NT2/D1 (cell line): ENCODE results near the gene ITGA1.

Experiments
- DNase-seq: peaks from one replicate; pipeline ENCODE4 v3.0.0-alpha.2; 2011; ENCODE audit warnings: low read depth, low spot score
- H3K27me3 ChIP-seq: 2 replicates; pipeline ENCODE4 v1.6.0; 2011; ENCODE audit warnings: mild to moderate bottlenecking; ENCODE audit not compliant: insufficient read length, insufficient read depth
- H3K36me3 ChIP-seq: 2 replicates; pipeline ENCODE4 v1.6.1; 2011; ENCODE audit warnings: mild to moderate bottlenecking, low read length, mixed read lengths; ENCODE audit not compliant: insufficient read depth, insufficient read length
- H3K4me1 ChIP-seq: 2 replicates; pipeline ENCODE4 v1.5.1; 2011; ENCODE audit not compliant: insufficient read depth, insufficient read length
- H3K4me3 ChIP-seq: 2 replicates; pipeline ENCODE4 v1.5.1; 2011; ENCODE audit warnings: low read depth; ENCODE audit not compliant: insufficient read length
- H3K9ac ChIP-seq: 2 replicates; pipeline ENCODE4 v1.6.0; 2011; ENCODE audit warnings: low read depth; ENCODE audit not compliant: insufficient read length
- H3K9me3 ChIP-seq: 2 replicates; pipeline ENCODE4 v1.5.1; 2011; ENCODE audit warnings: mild to moderate bottlenecking, low read length; ENCODE audit not compliant: insufficient read depth
- SUZ12 ChIP-seq: IDR thresholded peaks from 2 replicates; pipeline ENCODE4 v1.6.1; 2011; ENCODE audit not compliant: insufficient read length, insufficient read depth; ENCODE audit errors: extremely low read depth
- YY1 ChIP-seq: IDR thresholded peaks from 2 replicates; pipeline ENCODE4 v1.6.1; 2011; ENCODE audit not compliant: insufficient read length, insufficient read depth
- ZNF274 ChIP-seq: IDR thresholded peaks from 2 replicates; pipeline ENCODE4 v1.6.1; 2011; ENCODE audit warnings: mild to moderate bottlenecking, low read depth, low read length

The ITGA1 gene

GRCh38 chr5:52760695-52761366, 26.9 kb upstream of the ITGA1 start:
- H3K27me3 ChIP-seq: no peaks in the 10 kb centered on the region
- DNase-seq: no peak
- H3K9ac ChIP-seq: no peak overlapping the region
- no peak overlapping the region for H3K4me3 ChIP-seq
- H3K4me1 ChIP-seq: no peaks in the 10 kb centered on the region
- no peak for TF ChIP-seq ZNF274
- TF ChIP-seq YY1: no peak
- TF ChIP-seq SUZ12: no peak
- no peaks in the 10 kb centered on the region for H3K9me3 ChIP-seq
- H3K36me3 ChIP-seq: no peaks in the 10 kb centered on the region

GRCh38 chr5:52767217-52767743, 20.4 kb upstream of the ITGA1 start:
- no peak for DNase-seq
- Histone ChIP-seq H3K4me1 (no peaks in the 10 kb centered on the region), H3K36me3 (no peaks in the 10 kb centered on the region), H3K4me3 (no peak overlapping the region), H3K27me3 (no peaks in the 10 kb centered on the region), H3K9ac (no peak overlapping the region), H3K9me3 (no peaks in the 10 kb centered on the region)
- TF ChIP-seq YY1 (no peak), ZNF274 (no peak), SUZ12 (no peak)

GRCh38 chr5:52767766-52768480, 19.8 kb upstream of the ITGA1 start:
- Histone ChIP-seq H3K9ac (no peak overlapping the region), H3K4me3 (no peak overlapping the region), H3K4me1 (no peaks in the 10 kb centered on the region), H3K9me3 (no peaks in the 10 kb centered on the region), H3K27me3 (no peaks in the 10 kb centered on the region), H3K36me3 (no peaks in the 10 kb centered on the region)
- TF ChIP-seq YY1 (no peak), ZNF274 (no peak), SUZ12 (no peak)
- no peak for DNase-seq

- TF ChIP-seq YY1: no peak
- no peak for TF ChIP-seq SUZ12
- no peaks in the 10 kb centered on the region for H3K9me3 ChIP-seq
- H3K36me3 ChIP-seq: no peaks in the 10 kb centered on the region
- no peak overlapping the region for H3K9ac ChIP-seq
- H3K4me3 ChIP-seq: no peak overlapping the region
- no peak for DNase-seq
- H3K27me3 ChIP-seq: no peaks in the 10 kb centered on the region
- H3K4me1 ChIP-seq: no peaks in the 10 kb centered on the region
These were observed 18.7 kb upstream of the ITGA1 start for GRCh38 chr5:52769061-52769460.

DNA sequence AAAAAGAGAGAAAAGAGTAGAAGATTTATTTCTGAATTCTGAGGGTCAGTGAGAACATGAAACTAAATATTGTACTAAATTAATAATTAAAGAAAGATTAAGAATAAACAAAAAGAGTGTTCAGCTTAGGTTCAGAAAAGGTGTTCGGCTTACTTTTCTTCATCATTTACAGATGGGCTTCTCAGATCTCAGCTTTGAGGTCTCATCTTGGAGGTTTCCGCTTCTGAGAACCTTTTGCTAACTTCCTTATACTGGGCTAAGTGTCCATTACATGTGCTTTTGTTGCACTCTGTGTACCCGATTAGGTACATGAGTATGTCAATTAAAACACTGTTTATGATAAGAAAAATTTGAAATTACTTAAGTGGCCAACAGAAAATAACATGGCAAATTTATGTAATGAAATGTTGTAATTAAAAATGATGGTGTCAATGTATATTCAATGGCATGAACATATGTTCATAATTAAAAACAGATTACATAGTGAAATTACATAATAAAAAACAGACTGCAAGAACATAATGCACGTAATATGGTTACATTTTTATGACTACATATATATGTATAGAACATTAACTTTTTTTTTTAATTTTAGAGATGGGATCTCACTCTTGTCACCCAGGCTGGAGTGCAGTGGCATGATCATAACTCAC, 17.3 kb upstream of the ITGA1 start:
- H3K4me3 ChIP-seq: no peak overlapping the region
- H3K36me3 ChIP-seq: no peaks in the 10 kb centered on the region
- no peak for DNase-seq
- no peak for TF ChIP-seq SUZ12
- no peak for TF ChIP-seq ZNF274
- no peak for TF ChIP-seq YY1
- no peaks in the 10 kb centered on the region for H3K4me1 ChIP-seq
- H3K27me3 ChIP-seq: no peaks in the 10 kb centered on the region
- no peaks in the 10 kb centered on the region for H3K9me3 ChIP-seq
- no peak overlapping the region for H3K9ac ChIP-seq

- H3K27me3 ChIP-seq: no peaks in the 10 kb centered on the region
- H3K36me3 ChIP-seq: no peaks in the 10 kb centered on the region
- DNase-seq: no peak
- no peaks in the 10 kb centered on the region for H3K4me1 ChIP-seq
- no peak for TF ChIP-seq ZNF274
- TF ChIP-seq YY1: no peak
- no peak for TF ChIP-seq SUZ12
- no peaks in the 10 kb centered on the region for H3K9me3 ChIP-seq
- H3K4me3 ChIP-seq: no peak overlapping the region
- H3K9ac ChIP-seq: no peak overlapping the region
These were observed 16.2 kb upstream of the ITGA1 start for GRCh38 chr5:52771343-52772039.

GRCh38 chr5:52772668-52773067, 15.0 kb upstream of the ITGA1 start:
- no peak overlapping the region for H3K4me3 ChIP-seq
- no peaks in the 10 kb centered on the region for H3K36me3 ChIP-seq
- no peak overlapping the region for H3K9ac ChIP-seq
- TF ChIP-seq ZNF274: no peak
- TF ChIP-seq SUZ12: no peak
- TF ChIP-seq YY1: no peak
- H3K4me1 ChIP-seq: no peaks in the 10 kb centered on the region
- H3K27me3 ChIP-seq: no peaks in the 10 kb centered on the region
- no peak for DNase-seq
- H3K9me3 ChIP-seq: no peaks in the 10 kb centered on the region
